Fibroblast of skin of left biceps (primary cell): ENCODE results near the gene ANO3.
A peak's percentile ranks its signal among the peaks of the same experiment; 100 is the strongest.
"Not testable (repeated sequence)": the region's sequence is repeated elsewhere in the genome, so short reads cannot be mapped to it uniquely, and the experiment has no call there.

Source experiments
- DNase-seq, 2 experiments: peaks; one replicate each; pipeline ENCODE4 v3.0.0-alpha.2; 2013; ENCODE audit warnings: low read depth in 2 of 2

ANO3 gene

DNA sequence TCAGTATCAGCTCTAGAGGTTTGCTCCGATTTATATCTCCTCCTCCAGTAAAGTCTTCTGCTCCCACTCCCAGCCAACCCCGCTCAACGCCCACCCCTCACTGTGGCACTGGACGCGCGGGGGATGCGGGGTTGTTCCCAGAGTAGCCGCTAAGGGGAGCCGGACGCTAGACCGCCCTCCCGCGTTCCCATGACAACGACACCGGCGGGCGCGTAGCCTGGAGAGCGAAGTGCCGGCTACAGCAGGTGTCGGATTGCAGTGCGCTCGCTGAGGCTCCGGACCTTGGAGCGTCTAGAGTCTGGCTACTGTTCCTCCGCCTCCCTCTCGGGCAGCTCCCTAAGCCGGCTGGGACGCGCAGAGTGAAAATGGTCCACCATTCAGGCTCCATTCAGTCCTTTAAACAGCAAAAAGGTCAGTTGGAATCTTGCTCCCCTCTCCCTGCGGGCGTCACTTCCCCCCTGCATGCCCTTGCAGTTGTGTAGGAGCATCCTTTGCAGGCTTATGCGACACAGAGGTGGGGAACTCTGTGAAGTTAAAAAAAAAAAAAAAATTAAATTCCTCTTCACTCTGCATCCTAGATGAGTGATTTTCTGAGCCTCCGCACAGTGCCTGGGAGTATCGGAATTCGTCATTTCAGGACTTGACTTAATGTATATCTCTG, at the start of gene ANO3:
ANO3 (plus strand) TSS at position 220 of the 661 bp plus-strand sequence; CDS start at position 366, 146 bp downstream.
- peak; percentile 49 to 53 for DNase-seq

- no peak for DNase-seq
Observed at GRCh38 chr11:26283852-26284408, 48.0 kb upstream of the ANO3 start.

- no peak for DNase-seq
Observed at GRCh38 chr11:26285608-26286007, 46.3 kb upstream of the ANO3 start.

DNA sequence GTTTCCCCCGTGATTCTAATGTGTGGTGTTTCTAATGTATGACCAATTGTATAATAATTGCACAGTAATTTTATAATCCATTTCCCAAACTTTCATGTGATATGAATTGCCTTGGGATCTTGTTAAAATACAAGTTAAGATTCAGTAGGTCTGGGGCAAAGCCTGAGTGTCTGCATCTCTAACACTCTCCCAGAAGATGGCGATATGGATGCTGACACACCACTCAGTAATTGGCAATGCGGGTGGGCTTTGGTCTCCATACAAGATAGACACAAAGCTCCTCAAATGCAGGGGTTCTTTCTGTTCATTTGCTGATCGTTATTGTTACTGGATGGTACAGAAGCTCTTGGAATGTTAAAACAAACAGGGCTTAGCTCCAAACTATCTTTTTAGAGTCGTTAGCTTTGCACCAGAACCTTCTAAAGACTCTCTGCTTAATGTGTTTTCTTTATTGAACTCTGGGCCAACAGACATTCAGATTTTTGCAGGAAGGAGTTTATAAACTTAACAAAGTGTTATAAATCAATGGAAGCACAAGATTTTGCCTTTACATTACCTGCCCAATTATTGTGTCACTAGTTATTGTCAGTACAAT, 45.4 kb upstream of the ANO3 start:
- no peak for DNase-seq

- no peak for DNase-seq
Observed at GRCh38 chr11:26287067-26287518, 44.8 kb upstream of the ANO3 start.

GRCh38 chr11:26297189-26297975, 34.5 kb upstream of the ANO3 start:
- peak in 1 of 2 experiments; percentile 41 for DNase-seq

- DNase-seq, result not testable (repeated sequence)
Observed at GRCh38 chr11:26316372-26316771, 15.6 kb upstream of the ANO3 start.

GRCh38 chr11:26319906-26320305, 12.0 kb upstream of the ANO3 start:
- DNase-seq, result no peak

DNA sequence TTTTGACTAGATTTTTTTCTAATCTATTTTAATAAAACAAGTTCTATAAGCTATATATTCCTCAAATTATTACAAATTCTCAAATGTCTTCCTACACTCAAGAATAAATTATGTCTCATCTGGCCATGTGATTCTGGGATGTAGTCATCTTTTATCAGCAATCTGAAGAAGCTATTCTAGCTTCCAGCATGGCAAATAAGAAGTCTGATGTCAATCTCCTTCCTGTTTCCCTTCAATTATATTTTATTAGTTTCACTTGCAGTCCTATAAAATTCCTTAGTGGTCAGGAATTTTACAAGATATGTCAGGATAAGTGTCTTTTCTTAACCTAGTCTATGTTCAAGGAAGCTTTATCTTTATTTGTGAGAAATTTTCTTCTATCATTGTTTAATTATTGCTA, 10.4 kb upstream of the ANO3 start:
- DNase-seq, result no peak

DNA sequence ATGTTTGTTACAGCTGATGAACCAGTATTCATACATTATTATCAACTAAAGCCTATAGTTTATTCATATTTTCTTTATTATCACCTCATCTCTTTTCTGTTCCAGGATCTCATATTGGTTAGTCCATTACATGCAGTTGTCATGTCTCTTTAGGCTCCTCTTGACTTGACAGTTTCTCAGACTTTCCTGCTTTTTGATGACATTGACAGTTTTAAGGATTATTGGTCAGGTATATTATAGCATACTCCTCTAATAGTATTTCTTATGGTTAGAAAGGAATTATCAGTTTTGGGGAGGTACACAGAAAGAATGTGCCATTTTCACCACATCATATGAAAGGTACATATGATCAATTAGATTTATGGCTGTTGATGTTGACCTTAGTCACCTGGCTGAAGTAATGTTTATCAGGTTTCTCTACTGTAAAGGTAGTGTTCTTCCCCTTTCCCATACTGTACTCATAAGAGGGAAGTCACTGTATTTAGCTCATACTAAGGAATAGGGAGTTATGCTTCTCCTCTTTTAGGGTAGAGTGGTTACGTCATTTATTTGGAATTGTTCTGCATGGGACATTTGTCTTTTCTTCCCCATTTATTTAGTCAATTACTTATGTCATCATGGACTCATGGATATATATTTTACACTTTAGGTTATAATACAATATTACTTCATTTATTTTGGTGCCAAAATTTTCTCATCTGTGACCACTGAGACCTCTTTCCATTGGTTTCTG, 9.4 kb upstream of the ANO3 start:
- DNase-seq, result no peak

DNA sequence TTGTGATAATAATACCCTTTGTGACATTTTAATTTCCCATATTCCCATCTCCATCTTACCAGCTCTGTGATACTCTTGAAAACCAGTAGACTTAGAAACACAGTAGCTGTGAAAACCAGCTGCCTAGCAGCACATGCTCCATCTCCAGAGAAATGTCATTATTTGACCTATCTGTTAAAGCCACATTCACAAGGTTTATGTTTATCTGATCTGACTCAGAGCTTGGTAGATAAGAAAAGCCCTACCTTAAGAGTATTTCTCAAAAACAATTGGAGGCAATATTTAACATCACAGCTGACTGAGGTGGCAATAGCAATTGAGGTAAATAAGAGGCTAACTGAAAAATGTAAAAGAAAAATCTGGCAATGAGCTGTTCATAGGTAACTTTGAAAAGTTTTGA, 8.1 kb upstream of the ANO3 start:
- no peak for DNase-seq

- DNase-seq, result no peak
Observed at GRCh38 chr11:26324270-26324669, 7.7 kb upstream of the ANO3 start.

GRCh38 chr11:26326793-26327400, 5.0 kb upstream of the ANO3 start:
- no peak for DNase-seq

GRCh38 chr11:26329206-26329605, 2.7 kb upstream of the ANO3 start:
- DNase-seq, result no peak

DNA sequence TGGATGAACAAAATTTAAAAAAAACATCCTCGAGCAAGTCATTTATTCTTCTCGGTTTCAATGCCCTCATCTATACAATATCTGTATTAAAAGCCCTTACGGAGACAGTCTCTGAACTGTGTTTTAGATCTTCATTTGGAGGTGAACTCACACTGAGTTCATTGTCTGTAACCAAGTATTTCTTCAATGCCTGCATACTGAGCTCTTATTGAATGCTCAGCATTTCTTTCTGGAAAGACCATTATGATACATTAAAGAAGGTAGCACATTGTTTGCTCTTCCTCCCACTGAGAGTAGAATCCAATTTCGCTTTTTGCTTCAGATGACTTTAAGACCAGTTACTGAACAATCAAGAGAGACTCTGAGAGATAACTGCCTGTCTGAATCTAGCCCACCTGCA, 1.7 kb upstream of the ANO3 start:
- DNase-seq, result no peak

GRCh38 chr11:26332572-26332915, 614 bp downstream of the ANO3 start:
- no peak for DNase-seq

DNA sequence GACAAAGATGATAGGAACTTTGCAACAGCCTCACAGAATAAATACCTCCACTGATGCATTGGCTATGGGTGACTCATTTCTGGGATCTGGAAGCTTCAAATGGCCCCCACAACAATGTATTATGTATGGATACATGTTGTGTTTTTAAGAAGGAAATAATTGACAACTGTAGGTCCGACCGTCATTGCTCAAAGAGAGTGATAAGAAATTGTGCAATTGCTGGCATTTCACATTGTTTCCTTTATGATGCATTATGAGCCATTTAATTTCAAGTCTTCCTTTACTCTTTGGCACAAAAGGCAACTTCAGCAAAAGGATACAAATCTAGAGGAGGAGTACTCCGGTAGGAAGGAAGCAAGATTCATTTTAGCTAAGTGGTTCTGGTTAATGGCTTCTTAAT, 2.0 kb downstream of the ANO3 start:
- DNase-seq, result no peak

DNA sequence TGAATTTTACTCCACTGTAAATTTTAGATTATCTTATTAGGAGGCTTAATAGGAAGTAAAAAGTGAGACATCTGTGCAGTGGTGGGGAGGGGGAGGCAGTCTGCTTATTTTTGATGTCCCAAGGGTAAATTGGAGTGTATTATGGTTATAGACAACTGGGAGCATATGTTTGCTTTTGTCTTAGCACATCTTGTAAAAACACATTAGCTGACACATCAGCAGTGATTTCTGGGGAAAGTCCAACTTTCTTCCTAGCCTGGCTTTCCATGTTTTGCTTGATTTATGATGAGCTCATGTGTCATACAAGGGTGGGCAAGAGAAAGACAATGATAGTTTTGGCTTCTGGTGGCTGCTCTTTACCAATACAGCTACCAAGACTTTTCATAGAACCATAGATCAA, 4.0 kb downstream of the ANO3 start:
- DNase-seq, result peak in 1 of 2 experiments; percentile 9

DNA sequence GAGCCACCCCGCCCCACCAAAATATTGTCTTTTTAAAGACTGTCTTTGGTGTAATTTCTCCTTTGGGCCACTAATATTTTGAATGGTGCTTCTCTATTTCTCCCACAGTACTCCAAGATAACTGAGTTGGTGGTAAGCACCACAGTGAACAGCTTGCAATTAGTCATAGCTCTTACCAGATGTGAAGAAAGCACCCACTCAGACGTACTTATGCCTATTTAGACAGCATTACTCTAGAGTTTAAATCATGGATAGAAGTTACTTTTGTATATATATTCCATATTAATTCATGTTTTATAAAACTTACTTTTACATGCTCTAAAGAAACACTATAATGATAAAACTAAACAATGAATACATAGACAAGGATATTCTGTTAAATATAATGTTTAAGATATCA, 12.7 kb downstream of the ANO3 start:
- no peak for DNase-seq

GRCh38 chr11:26348776-26349175, 16.8 kb downstream of the ANO3 start:
- DNase-seq, result no peak

DNA sequence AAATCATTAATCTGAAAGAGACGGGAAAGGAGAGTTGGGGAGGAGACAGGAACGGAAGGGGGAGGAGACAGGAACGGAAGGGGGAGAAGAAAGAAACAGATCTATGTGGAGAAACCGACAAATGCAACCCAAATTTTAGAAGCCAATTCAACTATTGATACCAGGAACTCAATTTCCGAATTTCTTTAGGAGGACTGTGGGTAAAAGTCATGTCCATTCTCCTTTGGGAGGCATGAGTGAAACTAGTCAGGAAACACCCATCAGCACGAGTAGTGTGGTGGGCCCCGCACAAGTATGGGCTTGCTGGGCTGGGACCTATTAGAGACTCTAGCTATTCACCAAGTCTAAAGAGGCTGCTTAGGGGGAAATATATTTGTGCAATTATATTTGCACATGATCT, 18.1 kb downstream of the ANO3 start:
- no peak for DNase-seq

DNA sequence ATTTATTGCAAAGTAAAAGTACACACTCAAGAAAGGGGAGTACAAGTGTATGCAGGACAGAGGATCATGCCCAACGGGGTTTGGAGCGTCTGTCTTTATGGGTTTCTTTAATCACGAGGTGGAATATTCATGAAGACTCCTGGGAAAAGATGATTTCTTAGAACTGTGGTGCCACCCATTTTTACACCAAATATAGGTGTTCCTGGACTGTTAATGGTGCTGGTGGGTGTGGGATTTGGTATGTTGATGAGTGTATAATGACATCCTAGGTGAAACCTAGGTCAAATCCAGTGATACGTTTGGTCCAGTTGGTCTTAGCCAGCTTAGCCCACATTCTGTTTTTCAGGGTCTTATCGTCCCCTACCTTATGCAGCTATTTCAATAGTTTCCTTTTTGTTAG, 21.1 kb downstream of the ANO3 start:
- no peak for DNase-seq
